Right lobe of liver (tissue), 6 donors: ENCODE results near the gene PDGFB. TPM values are rescaled to one million over a fixed set of nuclear protein-coding genes. Genes with fewer than 3 reads are reported as not detected.

Experiments used
- ATAC-seq, 4 donors: fragments of 200-7000 bp; cut with Tn5 transposase; one replicate each; pipeline ENCODE4 v1.9.1; 2020; ENCODE audit warnings: mild to moderate bottlenecking in 4 of 4, moderate library complexity in 4 of 4
- DNase-seq, 3 donors: peaks; one replicate each; pipeline ENCODE4 v3.0.0-alpha.2; 2020
- H3K27ac ChIP-seq, 3 donors: fragments of 200-600 bp; one replicate each; pipeline ENCODE4 v1.8.0; 2022
- H3K27me3 ChIP-seq, 2 donors: fragments of 200-600 bp; one replicate each; pipeline ENCODE4 v1.8.0; 2022
- H3K36me3 ChIP-seq, 4 donors: fragments of 200-600 bp; sonication (generic) in 1 of 4; one replicate each; pipeline versions ENCODE4 v1.5.1 to v1.8.0; 2017 to 2022; ENCODE audit warnings: control low read depth in 1 of 4
- H3K4me1 ChIP-seq, 4 donors: fragments of 200-600 bp; sonication (generic) in 1 of 4; one replicate each; pipeline versions ENCODE4 v1.5.1 to v1.8.0; 2017 to 2022; ENCODE audit warnings: control low read depth in 1 of 4
- H3K4me3 ChIP-seq, 3 donors: fragments of 200-600 bp; one replicate each; pipeline ENCODE4 v1.8.0; 2022
- H3K9me3 ChIP-seq, 4 donors: fragments of 200-600 bp; sonication (generic) in 1 of 4; one replicate each; pipeline versions ENCODE4 v1.5.1 to v1.8.0; 2017 to 2022; ENCODE audit warnings: control low read depth in 1 of 4
- CTCF ChIP-seq, 4 donors: fragments of 200-600 bp in 3 of 4; fragments of 450-650 bp in 1 of 4; IDR thresholded peaks; one replicate each; pipeline versions ENCODE4 v1.5.1 to v1.8.0; 2016 to 2022; ENCODE audit warnings: antibody characterized with exemption in 4 of 4, mild to moderate bottlenecking in 2 of 4
- POLR2A ChIP-seq: fragments of 450-650 bp; IDR thresholded peaks from one replicate; pipeline ENCODE4 v1.6.1; 2017; ENCODE audit warnings: antibody characterized with exemption, mild to moderate bottlenecking
- WGBS: methylation state at CpG from one replicate; pipeline ENCODE4 v1.1.6; 2018; ENCODE audit warnings: low coverage, low lambda C conversion rate; ENCODE audit not compliant: insufficient coverage; ENCODE audit errors: missing lambda C conversion rate; 5-methylcytosine and 5-hydroxymethylcytosine counted together
- intact Hi-C, 2 donors: fragments of 100-400 bp; cut with DNase I; formaldehyde crosslinking; loops; one replicate each; pipeline versions ENCODE4 v1.11.2 to v1.14.1; 2022
- total RNA-seq, 6 experiments: library from RNA; depleted of rRNA in 2 of 6; stranded (reverse); fragments of >200 nt in 2 of 6; fragmentation: NEBNext Ultra II Directional in 3 of 6; extraction: Animal tissue kit (Norgen Biotek cat#: 25700) in 3 of 6; gene quantifications; one replicate each; pipeline versions ENCODE4 v1.1.0 to v1.2.4, GENCODE V29; 2016 to 2023
- donor health status: DM: no; HTN: yes; CAD: no.
- donor health status: DM: no; HTN: no; CAD: no.
- donor health status: DM: no; HTN: no; CAD: no.
- donor health status: DM: no; HTN: yes; CAD: no.
- donor health status: DM: no; HTN: yes; CAD: no.

The PDGFB gene
- total RNA-seq, 6 experiments from 2014 or later, result 0.90 to 10.2 (median 3.3) TPM

- H3K4me1 ChIP-seq, result peaks cover 0 to 13% (median 0%) of the 10 kb centered on the region in 4 donors
- DNase-seq (peak in 1 of 3 donors; percentile 39), ATAC-seq (no peak)
- intact Hi-C loops, result no loop called here
- H3K4me3 ChIP-seq, result no peak overlapping the region
- 88% methylated on average over 9 of the region's 37 CpGs for WGBS
- peak overlapping the region in 1 of 3 donors; percentile 22 for H3K27ac ChIP-seq
- TF ChIP-seq POLR2A (no peak), CTCF (IDR thresholded peaks at IDR 0.05) (no peak)
- no peaks in the 10 kb centered on the region for H3K9me3 ChIP-seq
- H3K27me3 ChIP-seq, result no peaks in the 10 kb centered on the region
- no peaks in the 10 kb centered on the region for H3K36me3 ChIP-seq
Measured at GRCh38 chr22:39231197-39231950, 13.4 kb downstream of the PDGFB start.

- WGBS, result 37% methylated on average over 18 of the region's 30 CpGs
- Histone ChIP-seq H3K36me3 (no peaks in the 10 kb centered on the region), H3K27ac (peak overlapping the region in 1 of 3 donors; percentile 22)
Measured at GRCh38 chr22:39230261-39231196, 14.3 kb downstream of the PDGFB start.

GRCh38 chr22:39229688-39230260, 15.0 kb downstream of the PDGFB start:
- no peaks in the 10 kb centered on the region for H3K36me3 ChIP-seq
- peaks cover 0 to 3% (median 0%) of the 10 kb centered on the region in 4 donors for H3K4me1 ChIP-seq
- H3K27me3 ChIP-seq, result no peaks in the 10 kb centered on the region
- no peak for DNase-seq
- TF ChIP-seq CTCF (IDR thresholded peaks at IDR 0.05) (no peak), POLR2A (no peak)
- ATAC-seq, result no peak
- intact Hi-C loops, result no loop called here
- WGBS, result no CpG with 5 or more reads among the region's 14 CpGs
- no peak overlapping the region for H3K27ac ChIP-seq
- H3K9me3 ChIP-seq, result no peaks in the 10 kb centered on the region
- no peak overlapping the region for H3K4me3 ChIP-seq

More at GRCh38 chr22:39230261-39231196, 14.3 kb downstream of the PDGFB start:
- no peak for TF ChIP-seq CTCF (IDR thresholded peaks at IDR 0.05)
- TF ChIP-seq POLR2A, result no peak
- peak in 1 of 3 donors; percentile 42 for DNase-seq
- intact Hi-C loops, result no loop called here
- H3K4me1 ChIP-seq, result peaks cover 0 to 11% (median 0%) of the 10 kb centered on the region in 4 donors
- H3K9me3 ChIP-seq, result no peaks in the 10 kb centered on the region
- peak; percentile 7 to 41 (median 34) for ATAC-seq
- no peaks in the 10 kb centered on the region for H3K27me3 ChIP-seq
- H3K4me3 ChIP-seq, result no peak overlapping the region

GRCh38 chr22:39229075-39229474, 15.7 kb downstream of the PDGFB start:
- no peaks in the 10 kb centered on the region for H3K36me3 ChIP-seq
- H3K4me3 ChIP-seq, result no peak overlapping the region
- DNase-seq, result no peak
- intact Hi-C loops, result no loop called here
- H3K4me1 ChIP-seq, result no peaks in the 10 kb centered on the region
- no peaks in the 10 kb centered on the region for H3K9me3 ChIP-seq
- no peak for ATAC-seq
- no peaks in the 10 kb centered on the region for H3K27me3 ChIP-seq
- no peak overlapping the region for H3K27ac ChIP-seq
- TF ChIP-seq POLR2A (no peak), CTCF (IDR thresholded peaks at IDR 0.05) (no peak)
- 92% methylated on average over 8 of the region's 8 CpGs for WGBS
